ENCODE measurements around the gene LRP11. TPM values are rescaled to one million over a fixed set of nuclear protein-coding genes. Genes with fewer than 3 reads are reported as not detected.

LRP11 gene
- total and polyA plus RNA-seq, 4 donors = 15.8 to 39.5 (median 26.5) TPM

DNA sequence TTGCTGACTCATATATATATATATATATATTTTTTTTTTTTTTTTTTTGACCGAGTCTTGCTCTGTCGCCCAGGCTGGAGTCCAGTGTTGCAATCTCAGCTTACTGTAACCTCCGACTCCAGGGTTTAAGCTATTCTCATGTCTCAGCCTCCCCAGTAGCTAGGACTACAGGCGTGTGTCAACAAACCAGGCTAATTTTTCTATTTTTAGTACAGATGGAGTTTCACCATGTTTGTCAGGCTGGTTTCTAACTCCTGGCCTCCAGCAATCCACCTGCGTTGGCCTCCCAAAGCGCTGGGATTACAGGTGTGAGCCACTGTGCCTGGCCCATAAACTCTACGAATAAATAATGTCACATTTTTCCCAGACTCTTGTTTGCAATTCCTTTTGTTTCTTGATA lies 4.8 kb downstream of the LRP11 start:
- H3K27ac ChIP-seq (ENCODE audit: low read depth in 1 of 2, low read length in 1 of 2) = no peak overlapping the region
- H3K27me3 ChIP-seq (ENCODE audit: control insufficient read depth in 3 of 3, insufficient read depth in 3 of 3, low read length in 2 of 3) = no peaks in the 10 kb centered on the region
- peaks cover 2 to 17% (median 5%) of the 10 kb centered on the region in 5 donors for H3K4me1 ChIP-seq (ENCODE audit: control insufficient read depth in 5 of 5, insufficient read depth in 5 of 5, low read length in 5 of 5)
- H3K9ac ChIP-seq (ENCODE audit: insufficient read depth in 1 of 2, low read length in 2 of 2) = no peak overlapping the region
- peaks cover 0 to 2% (median 0%) of the 10 kb centered on the region in 4 donors for H3K9me3 ChIP-seq (ENCODE audit: control insufficient read depth in 4 of 4, insufficient read depth in 3 of 4, low read length in 3 of 4)
- no peak overlapping the region for H3K4me3 ChIP-seq
- DNase-seq (peak in 1 of 3 donors; percentile 14), ATAC-seq (ENCODE audit: insufficient read depth, low FRiP score) (no peak)
- WGBS, 2 donors = 66% methylated on average over 6 to 7 of the region's 7 CpGs
- TF ChIP-seq, protein P1, sequence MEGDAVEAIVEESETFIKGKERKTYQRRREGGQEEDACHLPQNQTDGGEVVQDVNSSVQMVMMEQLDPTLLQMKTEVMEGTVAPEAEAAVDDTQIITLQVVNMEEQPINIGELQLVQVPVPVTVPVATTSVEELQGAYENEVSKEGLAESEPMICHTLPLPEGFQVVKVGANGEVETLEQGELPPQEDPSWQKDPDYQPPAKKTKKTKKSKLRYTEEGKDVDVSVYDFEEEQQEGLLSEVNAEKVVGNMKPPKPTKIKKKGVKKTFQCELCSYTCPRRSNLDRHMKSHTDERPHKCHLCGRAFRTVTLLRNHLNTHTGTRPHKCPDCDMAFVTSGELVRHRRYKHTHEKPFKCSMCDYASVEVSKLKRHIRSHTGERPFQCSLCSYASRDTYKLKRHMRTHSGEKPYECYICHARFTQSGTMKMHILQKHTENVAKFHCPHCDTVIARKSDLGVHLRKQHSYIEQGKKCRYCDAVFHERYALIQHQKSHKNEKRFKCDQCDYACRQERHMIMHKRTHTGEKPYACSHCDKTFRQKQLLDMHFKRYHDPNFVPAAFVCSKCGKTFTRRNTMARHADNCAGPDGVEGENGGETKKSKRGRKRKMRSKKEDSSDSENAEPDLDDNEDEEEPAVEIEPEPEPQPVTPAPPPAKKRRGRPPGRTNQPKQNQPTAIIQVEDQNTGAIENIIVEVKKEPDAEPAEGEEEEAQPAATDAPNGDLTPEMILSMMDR (IDR thresholded peaks at IDR 0.05; ENCODE audit: control extremely low read depth, extremely low read depth) = no peak
- no peaks in the 10 kb centered on the region for H3K36me3 ChIP-seq (ENCODE audit: control insufficient read depth in 4 of 4, insufficient read depth in 4 of 4, low read length in 4 of 4)

DNA sequence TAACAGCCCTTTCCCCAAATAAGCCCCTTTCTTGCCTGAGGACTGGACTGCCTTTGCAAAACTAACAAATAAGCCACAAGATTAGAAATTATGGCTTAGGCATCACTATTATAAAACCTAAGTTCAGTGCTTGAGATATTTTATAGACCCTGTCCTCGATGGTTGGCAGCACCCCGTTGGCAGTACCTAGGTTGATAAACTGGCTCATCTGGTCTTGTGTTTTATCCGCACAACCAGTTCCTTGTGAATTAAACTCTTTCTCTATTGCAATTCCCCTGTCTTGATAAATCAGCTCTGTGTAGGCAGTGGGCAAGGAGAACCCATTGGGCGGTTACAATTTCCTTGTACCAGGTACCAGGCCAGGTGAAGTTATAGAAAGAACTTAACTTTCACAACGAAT lies 6.6 kb downstream of the LRP11 start:
- H3K4me3 ChIP-seq = no peak overlapping the region
- TF ChIP-seq, protein P1 (IDR thresholded peaks at IDR 0.05; ENCODE audit: control extremely low read depth, extremely low read depth) = no peak
- H3K4me1 ChIP-seq (ENCODE audit: control insufficient read depth in 5 of 5, insufficient read depth in 5 of 5, low read length in 5 of 5) = peaks cover 2 to 17% (median 5%) of the 10 kb centered on the region in 5 donors
- H3K27ac ChIP-seq (ENCODE audit: low read depth in 1 of 2, low read length in 1 of 2) = no peak overlapping the region
- no peaks in the 10 kb centered on the region for H3K36me3 ChIP-seq (ENCODE audit: control insufficient read depth in 4 of 4, insufficient read depth in 4 of 4, low read length in 4 of 4)
- H3K9me3 ChIP-seq (ENCODE audit: control insufficient read depth in 4 of 4, insufficient read depth in 3 of 4, low read length in 3 of 4) = no peaks in the 10 kb centered on the region
- no peak overlapping the region for H3K9ac ChIP-seq (ENCODE audit: insufficient read depth in 1 of 2, low read length in 2 of 2)
- ATAC-seq (ENCODE audit: insufficient read depth, low FRiP score) = no peak
- no peaks in the 10 kb centered on the region for H3K27me3 ChIP-seq (ENCODE audit: control insufficient read depth in 3 of 3, insufficient read depth in 3 of 3, low read length in 2 of 3)
- DNase-seq = no peak
- 85 to 95% methylated on average over 5 of the region's 5 CpGs for WGBS, 2 donors

DNA sequence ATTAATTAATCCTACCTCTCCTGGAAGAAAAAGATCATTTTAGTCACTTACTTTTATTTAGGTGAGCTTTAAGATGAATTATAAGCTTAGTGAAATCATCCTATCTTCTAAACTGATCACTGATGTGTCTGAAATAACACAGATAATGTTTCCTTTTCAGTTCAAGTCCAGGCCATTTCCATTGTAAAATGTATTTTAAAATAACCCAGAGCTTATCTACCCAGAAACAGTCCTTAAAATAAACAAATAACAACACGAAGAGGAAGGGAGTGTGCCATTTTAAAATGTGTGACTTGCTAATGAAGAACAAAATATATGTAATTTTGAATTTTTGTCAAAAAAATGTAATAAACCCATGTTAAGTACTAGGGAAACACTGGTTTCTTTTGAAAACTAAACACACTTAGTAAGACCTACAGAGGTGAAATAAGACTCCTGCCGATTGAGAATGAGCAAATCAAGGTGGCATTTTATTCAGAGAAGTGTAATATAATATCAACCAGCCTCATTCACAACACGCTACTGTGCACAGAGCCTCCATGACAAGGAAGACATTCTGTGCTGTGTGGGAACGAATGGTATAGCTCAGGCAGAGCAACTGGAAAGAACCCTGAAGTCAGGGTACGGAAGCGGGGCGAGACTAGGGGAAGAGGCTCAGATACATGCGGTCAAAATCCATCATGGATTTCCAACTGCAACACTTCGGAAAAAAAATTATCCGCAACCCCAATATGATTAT lies 7.7 kb downstream of the LRP11 start:
- ATAC-seq (ENCODE audit: insufficient read depth, low FRiP score) (no peak), DNase-seq (peak in 1 of 3 donors; percentile 7)
- peaks cover 0 to 17% (median 2%) of the 10 kb centered on the region in 5 donors for H3K4me1 ChIP-seq (ENCODE audit: control insufficient read depth in 5 of 5, insufficient read depth in 5 of 5, low read length in 5 of 5)
- H3K27me3 ChIP-seq (ENCODE audit: control insufficient read depth in 3 of 3, insufficient read depth in 3 of 3, low read length in 2 of 3) = no peaks in the 10 kb centered on the region
- H3K4me3 ChIP-seq = no peak overlapping the region
- peaks cover 0 to 2% (median 0%) of the 10 kb centered on the region in 4 donors for H3K36me3 ChIP-seq (ENCODE audit: control insufficient read depth in 4 of 4, insufficient read depth in 4 of 4, low read length in 4 of 4)
- H3K9ac ChIP-seq (ENCODE audit: insufficient read depth in 1 of 2, low read length in 2 of 2) = no peak overlapping the region
- TF ChIP-seq, protein P1 (IDR thresholded peaks at IDR 0.05; ENCODE audit: control extremely low read depth, extremely low read depth) = no peak
- WGBS, 2 donors = 80 to 87% methylated on average over 10 of the region's 10 CpGs
- no peaks in the 10 kb centered on the region for H3K9me3 ChIP-seq (ENCODE audit: control insufficient read depth in 4 of 4, insufficient read depth in 3 of 4, low read length in 3 of 4)
- no peak overlapping the region for H3K27ac ChIP-seq (ENCODE audit: low read depth in 1 of 2, low read length in 1 of 2)

Measured in lung (tissue), 12 donors.